Pancreas (tissue), 10 donors: Measurements from ENCODE around the gene SPA17. TPM values are rescaled to one million over a fixed set of nuclear protein-coding genes. Genes with fewer than 3 reads are reported as not detected.

Source experiments
- ATAC-seq, 4 donors: fragments of 200-7000 bp; cut with Tn5 transposase; one replicate each; pipeline versions ENCODE4 v1.8.0 to v1.9.1; 2020; ENCODE audit warnings: mild to moderate bottlenecking in 4 of 4, moderate library complexity in 4 of 4
- DNase-seq, 6 donors: peaks; one replicate each; pipeline ENCODE4 v3.0.0-alpha.2; 2020
- FAIRE-seq: peaks from 2 replicates; lab custom pipeline; 2012; peaks lifted over from hg19 to GRCh38; lab: Jason Lieb, UNC
- H3K27ac ChIP-seq, 4 donors: fragments of 200-600 bp; sonication (generic); 1 replicate in 3 of 4; 2 replicates in 1 of 4; pipeline versions ENCODE4 v1.5.0 to v1.8.0; 2020
- H3K27me3 ChIP-seq, 4 donors: fragments of 200-600 bp; one replicate each; pipeline ENCODE4 v1.8.0; 2021
- H3K36me3 ChIP-seq, 3 donors: fragments of 200-600 bp; sonication (generic) in 1 of 3; one replicate each; pipeline versions ENCODE4 v1.5.0 to v1.8.0; 2020 to 2021
- H3K4me1 ChIP-seq, 3 donors: fragments of 200-600 bp; one replicate each; pipeline ENCODE4 v1.8.0; 2021
- H3K4me3 ChIP-seq, 4 donors: fragments of 200-600 bp; sonication (generic) in 2 of 4; one replicate each; pipeline versions ENCODE4 v1.5.0 to v1.8.0; 2020 to 2021
- H3K9me3 ChIP-seq, 4 donors: fragments of 200-600 bp; one replicate each; pipeline ENCODE4 v1.8.0; 2021
- CTCF ChIP-seq, 4 donors: fragments of 200-600 bp; sonication (generic) in 3 of 4; IDR thresholded peaks; one replicate each; pipeline versions ENCODE4 v1.5.0 to v1.8.0; 2021; ENCODE audit warnings: antibody characterized with exemption in 4 of 4
- WGBS, 2 donors: extraction: QIAGEN DNeasy Blood & Tissue Kit; methylation state at CpG; one replicate each; pipeline ENCODE4 v1.1.7; 2013; 5-methylcytosine and 5-hydroxymethylcytosine counted together
- intact Hi-C, 3 donors: fragments of 100-400 bp; cut with DNase I; formaldehyde crosslinking; loops; one replicate each; pipeline versions ENCODE4 v1.11.1 to v1.14.2; 2022
- polyA plus RNA-seq, 2 donors: library from polyadenylated mRNA; stranded (reverse); fragments of 200-250 nt; gene quantifications; one replicate each; pipeline ENCODE4 v1.2.3, GENCODE V29; 2013
- total RNA-seq, 6 donors: library from RNA; stranded (reverse); fragmentation: NEBNext Ultra II Directional in 4 of 6; extraction: Animal tissue kit (Norgen Biotek cat#: 25700) in 4 of 6; gene quantifications; one replicate each; pipeline versions ENCODE4 v1.2.1 to v1.2.4, GENCODE V29; 2021 to 2023
- donor health status: healthy with polysubstance abuse.
- donor health status: DM: no; HTN: no; CAD: no; lungs with moderate emphysema.
- donor health status: DM: no; HTN: no; CAD: no.
- donor health status: control.
- donor health status: control.
- donor health status: Bipolar disorder and iron deficiency.
- donor health status: DM: yes; HTN: yes; CAD: no.
- donor health status: DM: no; HTN: no; CAD: no.
- donor health status: DM: no; HTN: no; CAD: no.
- donor health status: DM: yes; HTN: yes; CAD: no.

Gene SPA17
- total and polyA plus RNA-seq, 8 donors = 1.2 to 7.3 (median 2.4) TPM

GRCh38 chr11:124719534-124719933, 45.8 kb downstream of the SPA17 start:
- no peak for DNase-seq
- WGBS, 2 donors = 16 to 25% methylated on average over 2 of the region's 2 CpGs
- no peak for ATAC-seq
- no peaks in the 10 kb centered on the region for H3K36me3 ChIP-seq
- no peaks in the 10 kb centered on the region for H3K9me3 ChIP-seq
- intact Hi-C loops = no loop called here
- peaks cover 0 to 27% (median 0%) of the 10 kb centered on the region in 4 donors for H3K27me3 ChIP-seq
- no peak overlapping the region for H3K4me3 ChIP-seq
- peaks cover 0 to 5% (median 0%) of the 10 kb centered on the region in 3 donors for H3K4me1 ChIP-seq
- no peak overlapping the region for H3K27ac ChIP-seq
- TF ChIP-seq CTCF (IDR thresholded peaks at IDR 0.05) = no peak
- no peak for FAIRE-seq

- Histone ChIP-seq H3K27ac (no peak overlapping the region), H3K27me3 (peaks cover 0 to 22% (median 0%) of the 10 kb centered on the region in 4 donors), H3K9me3 (no peaks in the 10 kb centered on the region), H3K4me1 (peaks cover 0 to 13% (median 0%) of the 10 kb centered on the region in 3 donors), H3K36me3 (no peaks in the 10 kb centered on the region), H3K4me3 (no peak overlapping the region)
- ATAC-seq (no peak), DNase-seq (no peak), FAIRE-seq (no peak)
- WGBS, 2 donors = 55 to 77% methylated on average over 6 of the region's 6 CpGs
- no peak for TF ChIP-seq CTCF (IDR thresholded peaks at IDR 0.05)
- intact Hi-C loops = no loop called here
Observed at GRCh38 chr11:124722176-124722575, 48.5 kb downstream of the SPA17 start.

GRCh38 chr11:124724979-124725718, 51.4 kb downstream of the SPA17 start:
- intact Hi-C loops = no loop called here
- ATAC-seq (peak; percentile 48 to 95 (median 90)), FAIRE-seq (no peak), DNase-seq (no peak)
- WGBS, 2 donors = 43 to 48% methylated on average over 14 of the region's 14 CpGs
- peaks cover 0 to 4% (median 0%) of the 10 kb centered on the region in 4 donors for H3K27me3 ChIP-seq
- H3K36me3 ChIP-seq = no peaks in the 10 kb centered on the region
- H3K4me1 ChIP-seq = peaks cover 0 to 9% (median 0%) of the 10 kb centered on the region in 3 donors
- H3K27ac ChIP-seq = peak overlapping the region in 1 of 4 donors; percentile 28
- H3K4me3 ChIP-seq = no peak overlapping the region
- no peaks in the 10 kb centered on the region for H3K9me3 ChIP-seq
- no peak for TF ChIP-seq CTCF (IDR thresholded peaks at IDR 0.05)

GRCh38 chr11:124725719-124726105, 52.0 kb downstream of the SPA17 start:
- Histone ChIP-seq H3K9me3 (no peaks in the 10 kb centered on the region), H3K4me1 (peaks cover 0 to 9% (median 0%) of the 10 kb centered on the region in 3 donors), H3K4me3 (no peak overlapping the region), H3K27me3 (no peaks in the 10 kb centered on the region), H3K27ac (no peak overlapping the region), H3K36me3 (no peaks in the 10 kb centered on the region)
- WGBS, 2 donors = 67 to 81% methylated on average over 6 of the region's 6 CpGs
- ATAC-seq (no peak), FAIRE-seq (no peak), DNase-seq (no peak)
- no peak for TF ChIP-seq CTCF (IDR thresholded peaks at IDR 0.05)
- intact Hi-C loops = no loop called here

DNA sequence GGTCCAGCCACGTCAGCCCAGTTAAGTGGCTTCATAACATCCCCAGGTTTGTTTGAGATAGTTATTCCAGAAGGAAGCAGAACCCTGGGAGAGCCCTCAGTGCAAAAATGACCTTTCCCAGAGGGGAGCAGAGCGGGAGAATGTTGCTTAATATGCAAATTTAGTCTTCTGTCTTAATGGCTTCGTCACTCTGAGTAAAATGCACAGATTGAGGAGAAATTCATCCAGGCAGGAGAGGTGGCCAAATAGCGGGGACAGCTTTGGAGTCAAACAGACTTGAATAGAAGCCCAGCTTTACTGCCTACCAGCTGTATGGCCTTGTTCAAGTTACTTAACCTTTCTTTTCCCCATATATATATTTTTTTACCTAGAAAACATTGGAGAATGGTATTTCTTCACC, 53.8 kb downstream of the SPA17 start:
- H3K4me1 ChIP-seq = peaks cover 0 to 9% (median 0%) of the 10 kb centered on the region in 3 donors
- no peaks in the 10 kb centered on the region for H3K9me3 ChIP-seq
- intact Hi-C loops = no loop called here
- TF ChIP-seq CTCF (IDR thresholded peaks at IDR 0.05) = no peak
- no peak overlapping the region for H3K4me3 ChIP-seq
- DNase-seq (no peak), FAIRE-seq (no peak), ATAC-seq (no peak)
- H3K36me3 ChIP-seq = no peaks in the 10 kb centered on the region
- WGBS, 2 donors = 79 to 82% methylated on average over 4 of the region's 4 CpGs
- H3K27ac ChIP-seq = no peak overlapping the region
- no peaks in the 10 kb centered on the region for H3K27me3 ChIP-seq
